B cell (primary cell): Measurements from ENCODE around the gene PPTC7. TPM values are rescaled to one million over a fixed set of nuclear protein-coding genes. Genes with fewer than 3 reads are reported as not detected.

Experiments
- ATAC-seq: fragments of 200-7000 bp; cut with Tn5 transposase; one replicate; pipeline ENCODE4 v1.10.0; 2021; ENCODE audit warnings: low read depth, mild to moderate bottlenecking, moderate number of reproducible peaks, moderate library complexity
- CTCF ChIA-PET: fragments of 350-600 bp; sonication (Branson Sonifier 250); formaldehyde crosslinking; loops from one replicate; lab custom pipeline; 2021; ENCODE audit warnings: antibody characterized with exemption, inconsistent platforms; lab: Charles Lee
- POLR2A ChIA-PET: fragments of 350-600 bp; sonication (Branson Sonifier 250); formaldehyde crosslinking; loops from one replicate; lab custom pipeline; 2021; ENCODE audit warnings: antibody characterized with exemption; lab: Charles Lee
- DNase-seq: peaks from one replicate; pipeline ENCODE4 v3.0.0; 2013
- H2AFZ ChIP-seq: 2 replicates; pipeline ENCODE4 v1.6.1; 2012; ENCODE audit warnings: mild to moderate bottlenecking, low read depth, low read length; ENCODE audit not compliant: insufficient read depth, poor library complexity, severe bottlenecking
- H3K27ac ChIP-seq, 2 donors: 1 replicate in 1 of 2; 2 replicates in 1 of 2; pipeline ENCODE4 v1.5.1; 2012 to 2013; ENCODE audit warnings: low read length in 2 of 2, mild to moderate bottlenecking in 2 of 2, moderate library complexity in 1 of 2
- H3K27me3 ChIP-seq, 4 experiments: fragments of 200-600 bp in 1 of 4; sonication (generic) in 1 of 4; replicated peaks in 1 of 4; 1 replicate in 2 of 4; 2 replicates in 2 of 4; pipeline versions ENCODE4 v1.6.1 to v1.7.0; 2013 to 2016; ENCODE audit warnings: low read length in 3 of 4, mild to moderate bottlenecking in 2 of 4, mixed read lengths in 1 of 4, moderate library complexity in 1 of 4; ENCODE audit not compliant: insufficient read depth in 4 of 4, control insufficient read depth in 3 of 4; ENCODE audit errors: control extremely low read depth in 1 of 4
- H3K36me3 ChIP-seq, 2 experiments: replicated peaks in 1 of 2; 1 replicate in 1 of 2; 2 replicates in 1 of 2; pipeline versions ENCODE4 v1.6.1 to v1.7.1; 2013; ENCODE audit warnings: low read length in 1 of 2; ENCODE audit not compliant: insufficient read depth in 2 of 2, control insufficient read depth in 1 of 2; ENCODE audit errors: control extremely low read depth in 1 of 2, extremely low read depth in 1 of 2
- H3K4me1 ChIP-seq, 2 donors: fragments of 200-600 bp in 1 of 2; sonication (generic) in 1 of 2; 1 replicate in 1 of 2; 2 replicates in 1 of 2; pipeline versions ENCODE4 v1.5.1 to v1.6.1; 2013 to 2017; ENCODE audit warnings: low read length in 2 of 2; ENCODE audit not compliant: control insufficient read depth in 2 of 2, insufficient read depth in 2 of 2
- H3K4me2 ChIP-seq: replicated peaks from 2 replicates; pipeline ENCODE3; 2012; ENCODE audit warnings: mild to moderate bottlenecking, low read depth, low read length; ENCODE audit not compliant: poor library complexity, severe bottlenecking
- H3K4me3 ChIP-seq, 5 experiments: fragments of 200-600 bp in 1 of 5; sonication (generic) in 1 of 5; 1 replicate in 3 of 5; 2 replicates in 2 of 5; pipeline versions ENCODE4 v1.5.1 to v1.7.0; 2011 to 2016; ENCODE audit warnings: low read length in 4 of 5, mild to moderate bottlenecking in 4 of 5, low read depth in 2 of 5, control low read depth in 1 of 5, moderate library complexity in 1 of 5; ENCODE audit not compliant: insufficient read depth in 1 of 5; ENCODE audit errors: control extremely low read depth in 1 of 5, extremely low read depth in 1 of 5
- H3K79me2 ChIP-seq: fragments of 200-600 bp; sonication (generic); one replicate; pipeline ENCODE4 v1.6.0; 2016; ENCODE audit warnings: low read length; ENCODE audit not compliant: control insufficient read depth, insufficient read depth
- H3K9ac ChIP-seq: fragments of 200-600 bp; sonication (generic); 2 replicates; pipeline ENCODE4 v1.6.1; 2017; ENCODE audit warnings: mild to moderate bottlenecking, low read length, moderate library complexity
- H3K9me3 ChIP-seq, 3 donors: one replicate each; pipeline versions ENCODE4 v1.6.1 to v1.7.1; 2013; ENCODE audit warnings: low read length in 2 of 3; ENCODE audit not compliant: control insufficient read depth in 2 of 3, insufficient read depth in 1 of 3; ENCODE audit errors: control extremely low read depth in 1 of 3
- H4K20me1 ChIP-seq: 2 replicates; pipeline ENCODE4 v1.6.0; 2012; ENCODE audit warnings: mild to moderate bottlenecking, low read length; ENCODE audit not compliant: insufficient read depth, control insufficient read depth, poor library complexity, severe bottlenecking
- H3K27ac Mint-ChIP-seq: one replicate; pipeline ENCODE4 v1.8.0; 2021; ENCODE audit warnings: mixed read lengths
- H3K27me3 Mint-ChIP-seq: one replicate; pipeline ENCODE4 v1.8.0; 2021; ENCODE audit warnings: mixed read lengths
- H3K4me1 Mint-ChIP-seq: one replicate; pipeline ENCODE4 v1.8.0; 2021; ENCODE audit warnings: mixed read lengths
- H3K4me3 Mint-ChIP-seq: one replicate; pipeline ENCODE4 v1.8.0; 2021; ENCODE audit warnings: mixed read lengths
- H3K9me3 Mint-ChIP-seq: one replicate; pipeline ENCODE4 v1.8.0; 2022; ENCODE audit warnings: mixed read lengths; ENCODE audit not compliant: insufficient read depth
- EZH2 ChIP-seq: IDR thresholded peaks from 2 replicates; pipeline ENCODE4 v1.6.1; 2012; ENCODE audit warnings: borderline replicate concordance, low read depth, mild to moderate bottlenecking, moderate library complexity, low read length; ENCODE audit not compliant: insufficient read depth, poor library complexity, severe bottlenecking
- WGBS: methylation state at CpG from one replicate; pipeline ENCODE4 v1.1.5; 2013; ENCODE audit warnings: missing lambda C conversion rate; ENCODE audit not compliant: insufficient coverage; 5-methylcytosine and 5-hydroxymethylcytosine counted together
- intact Hi-C: fragments of 100-400 bp; cut with micrococcal nuclease; formaldehyde crosslinking; loops from one replicate; pipeline ENCODE4 v1.10.0; 2022
- polyA plus RNA-seq: library from polyadenylated mRNA; depleted of rRNA; stranded (reverse); fragments of >200 nt; gene quantifications from 2 replicates; pipeline ENCODE4 v1.2.3, GENCODE V29; 2012
- total RNA-seq, 2 donors: library from RNA; stranded (reverse); fragments of 120-200 nt in 1 of 2; gene quantifications; 1 replicate in 1 of 2; 2 replicates in 1 of 2; pipeline versions ENCODE4 v1.2.3 to v1.2.4, GENCODE V29; 2013 to 2022
- TF ChIP-seq, protein P1 (sequence below): fragments of 200-600 bp; IDR thresholded peaks from one replicate; pipeline ENCODE4 v1.8.0; 2022; ENCODE audit warnings: antibody characterized with exemption, mild to moderate bottlenecking

Gene PPTC7
- total and polyA plus RNA-seq, 2 donors (not counting 1 experiment from before 2014, with no cell fraction given) = 20.7 to 44.9 TPM

DNA sequence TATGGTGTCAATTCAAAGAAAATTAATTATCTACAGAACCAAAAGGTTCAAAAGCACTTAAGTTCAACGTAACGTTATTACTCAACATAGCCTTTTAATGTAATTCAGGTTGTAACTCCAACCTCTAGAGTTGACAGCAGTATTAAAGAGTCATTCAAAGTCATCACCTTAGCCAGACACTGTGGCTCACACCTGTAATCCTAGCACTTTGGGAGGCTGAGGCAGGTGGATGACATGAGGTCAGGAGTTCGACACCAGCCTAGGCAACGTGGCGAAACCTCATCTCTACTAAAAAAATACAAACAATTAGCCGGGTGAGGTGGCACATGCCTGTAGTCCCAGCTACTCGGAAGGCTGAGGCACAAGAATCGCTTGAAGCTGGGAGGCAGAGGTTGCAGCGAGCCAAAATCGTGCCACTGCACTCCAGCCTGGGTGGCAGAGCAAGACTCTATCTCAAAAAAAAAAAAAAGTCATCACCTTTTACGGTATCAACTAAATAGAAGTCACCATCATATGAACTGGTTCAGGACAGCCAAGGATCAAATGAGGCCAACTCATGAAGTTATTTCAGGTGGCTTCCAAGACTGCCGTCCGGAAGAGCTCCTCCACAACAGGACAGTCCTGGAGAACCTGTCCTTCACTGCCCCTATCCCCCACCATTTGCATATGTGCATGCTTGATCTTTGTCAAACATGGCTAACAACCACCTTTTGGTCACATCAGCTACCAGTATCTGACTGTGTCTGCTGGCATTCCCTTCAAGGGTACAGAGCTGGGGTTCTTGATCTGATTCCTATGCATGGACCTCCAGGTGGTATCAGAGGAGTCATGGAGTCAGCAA is 4.2 kb downstream of the PPTC7 start:
- WGBS = 67% methylated on average over 11 of the region's 13 CpGs
- intact Hi-C loops = no loop called here

More for the DNA sequence above, 4.2 kb downstream of the PPTC7 start:
- ChIA-PET POLR2A (interaction anchor here (0.5 to 1.9 kb wide), 4 partner anchors 16 to 108 kb away, joined by 3 to 8 read pairs (median 4); no protein-coding TSS in a partner anchor), CTCF (interaction anchor here (0.5 to 4.4 kb wide), 4 partner anchors 11 to 63 kb away, joined by 3 to 39 read pairs (median 4); no protein-coding TSS in a partner anchor)
- Histone ChIP-seq H3K9me3 (no peaks in the 10 kb centered on the region), H3K79me2 (peaks cover 98% of the 10 kb centered on the region), H4K20me1 (peaks cover 48% of the 10 kb centered on the region), H2AFZ (no peak overlapping the region), H3K4me3 (peak overlapping the region in 1 of 5 experiments; percentile 42), H3K27me3 (no peaks in the 10 kb centered on the region), H3K9ac (peak overlapping the region; percentile 12), H3K27ac (peak overlapping the region; percentile 50 to 66), H3K36me3 (no peaks in the 10 kb centered on the region), H3K4me1 (peaks cover 55 to 58% of the 10 kb centered on the region in 2 donors), H3K4me2 (peak overlapping the region; percentile 41)
- peak overlapping the region; percentile 65 for H3K4me3 Mint-ChIP-seq
- H3K27ac Mint-ChIP-seq = peak overlapping the region; percentile 86
- TF ChIP-seq, protein P1, sequence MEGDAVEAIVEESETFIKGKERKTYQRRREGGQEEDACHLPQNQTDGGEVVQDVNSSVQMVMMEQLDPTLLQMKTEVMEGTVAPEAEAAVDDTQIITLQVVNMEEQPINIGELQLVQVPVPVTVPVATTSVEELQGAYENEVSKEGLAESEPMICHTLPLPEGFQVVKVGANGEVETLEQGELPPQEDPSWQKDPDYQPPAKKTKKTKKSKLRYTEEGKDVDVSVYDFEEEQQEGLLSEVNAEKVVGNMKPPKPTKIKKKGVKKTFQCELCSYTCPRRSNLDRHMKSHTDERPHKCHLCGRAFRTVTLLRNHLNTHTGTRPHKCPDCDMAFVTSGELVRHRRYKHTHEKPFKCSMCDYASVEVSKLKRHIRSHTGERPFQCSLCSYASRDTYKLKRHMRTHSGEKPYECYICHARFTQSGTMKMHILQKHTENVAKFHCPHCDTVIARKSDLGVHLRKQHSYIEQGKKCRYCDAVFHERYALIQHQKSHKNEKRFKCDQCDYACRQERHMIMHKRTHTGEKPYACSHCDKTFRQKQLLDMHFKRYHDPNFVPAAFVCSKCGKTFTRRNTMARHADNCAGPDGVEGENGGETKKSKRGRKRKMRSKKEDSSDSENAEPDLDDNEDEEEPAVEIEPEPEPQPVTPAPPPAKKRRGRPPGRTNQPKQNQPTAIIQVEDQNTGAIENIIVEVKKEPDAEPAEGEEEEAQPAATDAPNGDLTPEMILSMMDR = no peak
- no peak for TF ChIP-seq EZH2
- H3K4me1 Mint-ChIP-seq = peaks cover 76% of the 10 kb centered on the region
- DNase-seq = no peak
- no peak for ATAC-seq
- no peaks in the 10 kb centered on the region for H3K9me3 Mint-ChIP-seq
- no peaks in the 10 kb centered on the region for H3K27me3 Mint-ChIP-seq
